H1 (cell line): ENCODE measurements around the gene CD63.

Experiments
- ATF2 ChIP-seq: IDR thresholded peaks from 2 replicates; pipeline ENCODE4 v1.6.1; 2012; ENCODE audit warnings: low read length, inconsistent platforms
- ATF3 ChIP-seq: IDR thresholded peaks from 2 replicates; pipeline ENCODE4 v1.6.1; 2011; ENCODE audit warnings: low read depth, mild to moderate bottlenecking, low read length; ENCODE audit not compliant: insufficient read depth
- CREB1 ChIP-seq: IDR thresholded peaks from 2 replicates; pipeline ENCODE4 v1.6.1; 2012; ENCODE audit warnings: inconsistent platforms
- CTCF ChIP-seq, 3 experiments: IDR thresholded peaks; 1 replicate in 2 of 3; 2 replicates in 1 of 3; pipeline versions ENCODE4 v1.5.1 to v1.6.1; 2011; ENCODE audit warnings: low read length in 3 of 3, mild to moderate bottlenecking in 3 of 3, inconsistent platforms in 2 of 3, low read depth in 1 of 3, moderate library complexity in 1 of 3; ENCODE audit not compliant: insufficient read depth in 1 of 3; ENCODE audit errors: control extremely low read depth in 1 of 3
- EZH2 ChIP-seq: fragments of 200-600 bp; sonication (generic); IDR thresholded peaks from 2 replicates; pipeline ENCODE4 v1.7.1; 2012; ENCODE audit warnings: low read depth, mild to moderate bottlenecking, moderate library complexity, low read length, inconsistent platforms; ENCODE audit not compliant: severe bottlenecking
- KDM1A ChIP-seq: fragments of 200-600, 300-600 bp; sonication (generic); IDR thresholded peaks from 2 replicates; pipeline ENCODE4 v1.7.1; 2016; ENCODE audit warnings: mild to moderate bottlenecking, low read length, borderline replicate concordance
- NRF1 ChIP-seq: IDR thresholded peaks from 2 replicates; pipeline ENCODE4 v1.6.1; 2011; ENCODE audit warnings: mild to moderate bottlenecking, low read depth, low read length, improper control_type of control experiment
- POLR2A ChIP-seq, 2 experiments: IDR thresholded peaks; 1 replicate in 1 of 2; 2 replicates in 1 of 2; pipeline ENCODE4 v1.6.1; 2011; ENCODE audit warnings: low read depth in 2 of 2, low read length in 2 of 2, mild to moderate bottlenecking in 2 of 2; ENCODE audit errors: control extremely low read depth in 1 of 2
- POLR2AphosphoS5 ChIP-seq: IDR thresholded peaks from 2 replicates; pipeline ENCODE4 v1.6.1; 2011; ENCODE audit warnings: low read depth, low read length
- SP2 ChIP-seq: IDR thresholded peaks from 2 replicates; pipeline ENCODE4 v1.6.1; 2012; ENCODE audit warnings: mild to moderate bottlenecking, low read length, inconsistent platforms
- TAF1 ChIP-seq: IDR thresholded peaks from 2 replicates; pipeline ENCODE4 v1.6.1; 2011; ENCODE audit warnings: mild to moderate bottlenecking, low read depth, low read length
- ZNF274 ChIP-seq: IDR thresholded peaks from 2 replicates; pipeline ENCODE4 v1.7.0; 2012; ENCODE audit warnings: low read length, borderline replicate concordance; ENCODE audit errors: extremely low read depth

GRCh38 chr12:55729819-55730818, 1.3 kb upstream of the CD63 start:
- TF ChIP-seq KDM1A (no peak), CTCF (IDR thresholded peaks at IDR 0.05; ENCODE audit: control extremely low read depth in 1 of 3, insufficient read depth in 1 of 3, low read depth in 1 of 3, low read length in 3 of 3) (peak in 2 of 3 experiments; percentile 14 to 16; a peak in 2 of 4 replicates), TAF1 (no peak; the same call in 1 of the 2 replicates), ATF2 (no peak), POLR2AphosphoS5 (peak; percentile 15; the same call in 1 of the 2 replicates), EZH2 (no peak), POLR2A (IDR thresholded peaks at IDR 0.05; ENCODE audit: control extremely low read depth in 1 of 2, low read depth in 2 of 2, low read length in 2 of 2) (no peak), ZNF274 (no peak), ATF3 (no peak), CREB1 (no peak), SP2 (no peak), NRF1 (no peak)
